B cell (primary cell): ENCODE results near the gene C6orf132.

Experiments
- CTCF ChIP-seq: fragments of 200-600 bp; IDR thresholded peaks from one replicate; pipeline ENCODE4 v1.8.0; 2022; ENCODE audit warnings: antibody characterized with exemption, mild to moderate bottlenecking
- EZH2 ChIP-seq: IDR thresholded peaks from 2 replicates; pipeline ENCODE4 v1.6.1; 2012; ENCODE audit warnings: borderline replicate concordance, low read depth, mild to moderate bottlenecking, moderate library complexity, low read length; ENCODE audit not compliant: insufficient read depth, poor library complexity, severe bottlenecking

DNA sequence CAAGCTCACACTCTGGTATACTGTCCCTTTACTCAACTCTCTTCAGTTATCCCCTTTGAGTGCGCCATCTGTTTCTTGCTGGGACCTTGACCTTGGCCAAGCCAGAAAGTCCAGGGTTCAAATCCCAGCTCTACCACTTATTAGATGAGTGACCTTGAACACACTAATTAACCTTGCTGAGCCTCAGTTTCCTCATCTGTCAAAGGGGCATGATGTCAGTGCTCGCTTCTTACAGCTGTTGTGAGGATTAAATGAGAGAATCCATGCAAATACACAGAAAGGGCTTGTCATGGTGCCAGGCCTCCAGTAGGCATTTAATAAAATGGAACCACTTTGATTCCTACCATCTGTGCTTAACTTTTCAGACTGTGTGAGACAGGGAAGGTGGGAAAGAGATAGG, 34.3 kb downstream of the C6orf132 start:
- TF ChIP-seq CTCF, result no peak
- no peak for TF ChIP-seq EZH2
